CD4-positive, alpha-beta T cell treated with Interleukin-21 for 1 hour (primary cell): ENCODE data around the gene RUNX1.

Experiments
- DNase-seq: peaks from one replicate; pipeline ENCODE4 v3.0.0-alpha.2; 2020

The RUNX1 gene

GRCh38 chr21:34869545-34869944, 179.6 kb downstream of the RUNX1 start:
- DNase-seq = no peak

GRCh38 chr21:34867785-34868184, 181.3 kb downstream of the RUNX1 start:
- DNase-seq = no peak

- DNase-seq = peak; percentile 19
These were observed 183.5 kb downstream of the RUNX1 start for GRCh38 chr21:34865400-34866241.

GRCh38 chr21:34864370-34865149, 184.5 kb downstream of the RUNX1 start:
- no peak for DNase-seq

- no peak for DNase-seq
These were observed 186.2 kb downstream of the RUNX1 start for GRCh38 chr21:34862951-34863350.

GRCh38 chr21:34861258-34861657, 187.8 kb downstream of the RUNX1 start:
- no peak for DNase-seq

GRCh38 chr21:34859976-34860653, 189.0 kb downstream of the RUNX1 start:
- DNase-seq = no peak

GRCh38 chr21:34858559-34858958, 190.5 kb downstream of the RUNX1 start:
- DNase-seq = no peak

- no peak for DNase-seq
These were observed 191.2 kb downstream of the RUNX1 start for GRCh38 chr21:34857874-34858273.

GRCh38 chr21:34857122-34857713, 191.9 kb downstream of the RUNX1 start:
- DNase-seq = no peak

GRCh38 chr21:34852448-34852847, 196.7 kb downstream of the RUNX1 start:
- DNase-seq = no peak

- no peak for DNase-seq
These were observed 198.9 kb downstream of the RUNX1 start for GRCh38 chr21:34850166-34850690.

GRCh38 chr21:34846601-34847112, 202.4 kb downstream of the RUNX1 start:
- no peak for DNase-seq

GRCh38 chr21:34845521-34846451, 203.3 kb downstream of the RUNX1 start:
- peak; percentile 49 for DNase-seq

- no peak for DNase-seq
These were observed 204.2 kb downstream of the RUNX1 start for GRCh38 chr21:34844924-34845238.

- no peak for DNase-seq
These were observed 204.8 kb downstream of the RUNX1 start for GRCh38 chr21:34844013-34844923.

GRCh38 chr21:34843562-34843961, 205.5 kb downstream of the RUNX1 start:
- no peak for DNase-seq

- no peak for DNase-seq
These were observed 207.9 kb downstream of the RUNX1 start for GRCh38 chr21:34841154-34841553.

- no peak for DNase-seq
These were observed 208.4 kb downstream of the RUNX1 start for GRCh38 chr21:34840693-34841092.
